NCI-H69 (cell line): Measurements from ENCODE around the gene PTDSS2.
"Not testable (repeated sequence)": the region's sequence is repeated elsewhere in the genome, so short reads cannot be mapped to it uniquely, and the experiment has no call there.

Experiments used
- DNase-seq: peaks from one replicate; lab custom pipeline; 2025; lab: John Stamatoyannopoulos, UW

Gene PTDSS2

DNA sequence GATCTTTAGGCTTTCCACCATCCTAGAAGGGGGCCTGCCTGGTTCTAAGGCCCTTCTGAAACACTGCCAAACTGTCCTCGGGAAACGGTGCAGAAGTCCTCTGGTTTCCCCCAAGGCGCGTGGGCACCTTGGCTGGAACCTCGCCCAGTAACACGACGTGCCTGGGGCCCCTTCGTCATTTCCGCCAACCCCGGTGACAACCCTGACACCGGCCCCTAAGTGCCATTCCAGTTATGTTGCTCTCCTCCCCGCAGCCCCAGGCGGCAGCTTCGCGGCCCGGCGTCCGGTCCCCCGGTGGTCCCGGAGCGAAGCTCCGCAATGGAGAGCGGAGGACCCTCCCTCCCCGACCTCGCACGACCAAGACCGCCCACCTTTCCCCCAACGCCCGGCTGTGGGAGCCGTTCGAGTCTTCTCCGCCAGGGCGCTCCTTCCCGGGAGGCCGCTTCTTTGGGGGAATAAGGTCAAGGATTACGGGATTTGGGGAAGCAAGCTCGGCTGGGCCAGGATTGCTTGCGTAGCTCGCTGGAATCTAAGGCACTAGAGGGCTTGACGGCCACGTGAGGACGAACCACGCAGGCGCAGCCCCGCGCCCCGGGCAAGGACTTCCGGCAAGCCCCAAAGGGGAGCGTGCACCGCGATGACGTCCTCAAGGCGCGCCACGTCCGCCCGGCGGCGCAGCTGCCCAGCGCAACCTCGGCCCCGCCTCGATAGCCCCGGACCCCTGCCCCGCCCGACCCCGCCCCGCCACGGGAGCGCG lies 56.3 kb downstream of the PTDSS2 start:
- peak; percentile 99 for DNase-seq

DNA sequence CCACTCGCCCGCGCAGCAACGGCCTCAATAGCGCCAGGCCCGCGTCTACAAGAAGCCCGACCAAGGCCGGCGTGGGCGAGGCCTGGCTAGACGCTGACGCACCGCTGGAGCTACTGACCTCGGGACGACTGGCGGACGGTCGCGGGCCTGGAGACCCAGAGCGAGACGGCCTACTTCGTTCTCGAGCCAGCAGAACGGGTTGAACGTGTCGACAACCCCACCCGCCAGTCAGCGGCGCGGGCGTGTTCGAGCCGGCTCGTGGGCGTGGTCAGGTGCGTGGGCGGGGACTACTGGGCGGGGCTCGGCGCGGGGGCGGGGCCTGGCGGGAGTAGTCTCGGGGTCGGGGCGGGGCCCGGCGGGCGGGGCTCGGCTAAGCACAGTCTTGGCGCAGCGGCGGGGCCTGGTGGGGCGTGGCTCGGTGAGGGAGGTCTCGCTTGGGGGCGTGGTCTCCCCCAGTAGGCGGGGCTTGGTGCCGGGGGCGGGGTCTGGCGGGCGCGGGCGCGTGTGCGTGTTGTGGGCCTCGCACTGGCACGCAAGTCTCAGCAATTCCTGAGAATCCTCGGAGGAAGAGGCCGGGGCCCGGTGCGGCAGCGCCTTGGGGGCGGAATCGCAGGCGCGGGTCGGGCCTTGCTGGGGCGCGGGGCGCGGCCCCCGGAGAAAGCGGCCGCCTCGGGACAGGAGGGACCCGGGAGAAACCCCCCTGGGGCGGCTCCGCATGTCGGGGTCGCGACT lies 57.1 kb downstream of the PTDSS2 start, which contains the start of gene RNH1:
Gene RNH1 (minus strand): TSS at position 248 of the 732 bp plus-strand sequence. CDS start 5,080 bp downstream, outside the sequence.
- peak; percentile 97 for DNase-seq

DNA sequence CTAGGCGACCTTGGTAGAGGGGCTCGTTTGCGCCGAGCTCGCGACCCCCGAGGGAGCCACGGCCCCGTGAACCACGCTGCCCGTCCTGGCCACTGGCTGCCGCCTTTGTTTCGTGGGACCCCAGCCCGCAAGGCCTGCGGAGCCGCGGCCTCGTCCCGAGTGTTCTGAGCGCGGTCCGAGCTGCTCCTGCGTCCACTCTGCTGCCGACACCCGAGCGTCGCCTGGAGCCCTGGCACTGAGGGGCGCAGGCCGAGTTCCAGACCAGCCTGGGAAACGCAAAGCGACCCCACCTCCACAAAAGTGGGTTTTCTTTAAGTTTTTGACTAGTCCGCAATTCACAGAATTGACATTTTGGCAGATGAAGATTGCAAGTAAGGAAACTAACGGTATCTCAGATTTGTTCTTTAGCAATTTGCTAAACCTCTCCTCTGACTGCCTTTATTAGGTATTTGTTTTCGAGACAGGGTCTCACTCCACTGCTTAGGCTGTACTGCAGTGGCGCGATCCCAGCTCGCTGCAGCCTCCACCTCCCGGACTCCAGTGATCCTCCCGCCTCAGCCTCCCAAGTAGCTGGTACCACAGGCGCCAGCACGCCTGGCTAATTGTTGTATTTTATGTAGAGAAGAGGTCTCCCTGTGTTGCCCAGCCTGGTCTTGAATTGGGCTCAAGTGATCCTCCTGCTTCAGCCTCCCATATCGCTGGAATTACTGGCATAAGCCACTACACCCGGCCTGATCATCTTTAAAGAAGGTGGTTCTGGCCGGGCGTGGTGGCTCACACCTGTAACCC lies 57.8 kb downstream of the PTDSS2 start:
- no peak for DNase-seq

DNA sequence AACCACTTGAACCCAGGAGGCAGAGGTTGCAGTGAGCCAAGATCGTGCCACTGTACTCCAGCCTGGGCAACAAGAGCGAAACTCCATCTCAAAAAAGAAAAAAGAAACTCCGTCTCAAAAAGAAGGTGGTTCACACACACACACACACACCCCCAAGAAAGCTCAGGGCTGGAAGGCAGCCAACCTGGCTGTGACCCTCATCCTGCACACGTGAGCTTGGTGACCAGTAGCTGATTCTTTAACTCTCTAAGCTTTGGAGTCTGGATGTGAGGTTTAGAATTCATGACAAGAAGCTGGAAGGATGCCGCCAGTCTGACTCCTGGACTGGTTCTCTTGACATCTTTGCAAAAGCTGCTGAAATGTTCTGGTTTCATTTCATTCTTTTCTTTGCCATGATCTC lies 58.9 kb downstream of the PTDSS2 start:
- DNase-seq = no peak

DNA sequence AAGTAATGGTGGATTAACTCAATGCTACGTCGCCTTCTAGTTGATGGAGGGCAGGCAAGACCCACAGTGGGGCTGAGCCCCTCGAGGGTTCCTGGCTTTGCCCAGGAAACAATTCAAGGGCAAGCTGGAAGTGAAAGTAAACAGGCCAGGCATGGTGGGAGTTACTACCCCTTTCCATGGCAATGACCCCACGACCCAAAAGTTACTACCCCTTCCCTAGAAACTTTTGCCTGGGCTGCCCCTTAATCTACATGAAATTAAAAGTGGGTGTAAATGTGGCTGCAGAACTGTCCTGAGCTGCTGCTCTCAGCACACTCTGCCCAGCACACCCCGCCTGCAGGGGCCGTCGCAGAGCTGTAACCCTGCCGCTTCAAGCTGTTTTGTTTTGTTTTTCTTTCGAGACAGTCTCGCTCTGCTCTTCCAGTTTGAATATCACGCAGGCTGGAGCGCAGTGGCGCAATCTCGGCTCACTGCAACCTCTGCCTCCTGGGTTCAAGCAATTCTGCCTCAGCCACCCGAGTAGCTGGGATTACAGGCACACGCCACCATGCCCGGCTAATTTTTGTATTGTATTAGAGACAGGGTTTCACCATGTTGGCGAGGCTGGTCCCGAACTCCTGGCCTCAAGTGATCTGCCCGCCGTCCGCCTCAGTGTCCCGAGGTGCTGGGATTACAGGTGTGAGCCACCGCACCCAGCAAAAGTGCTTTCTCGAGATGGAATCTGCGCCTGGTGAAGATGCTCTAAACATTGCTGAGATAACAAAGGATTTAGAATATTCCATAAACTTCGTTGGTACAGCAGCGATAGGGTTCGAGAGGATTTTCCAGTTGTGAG lies 62.9 kb downstream of the PTDSS2 start:
- DNase-seq = no peak

DNA sequence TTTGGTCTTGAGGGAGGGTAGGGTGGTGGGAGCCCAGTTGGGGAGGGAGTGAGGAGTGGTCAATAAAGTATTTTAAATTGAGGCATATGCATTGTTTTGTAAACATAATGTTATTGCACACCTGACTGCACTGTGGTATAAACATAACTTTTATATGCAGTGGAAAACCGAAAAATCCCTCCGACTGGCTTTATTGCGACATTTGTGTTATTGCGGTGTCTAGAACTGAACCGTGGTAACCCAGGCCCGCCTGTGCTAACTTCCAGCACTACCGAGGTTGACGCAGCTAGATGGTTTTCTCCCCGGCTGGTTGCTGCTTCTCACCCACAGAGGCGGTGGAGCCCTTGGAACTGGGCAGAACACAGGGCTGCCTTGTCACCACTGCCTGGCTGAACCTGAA lies 64.5 kb downstream of the PTDSS2 start:
- no peak for DNase-seq

DNA sequence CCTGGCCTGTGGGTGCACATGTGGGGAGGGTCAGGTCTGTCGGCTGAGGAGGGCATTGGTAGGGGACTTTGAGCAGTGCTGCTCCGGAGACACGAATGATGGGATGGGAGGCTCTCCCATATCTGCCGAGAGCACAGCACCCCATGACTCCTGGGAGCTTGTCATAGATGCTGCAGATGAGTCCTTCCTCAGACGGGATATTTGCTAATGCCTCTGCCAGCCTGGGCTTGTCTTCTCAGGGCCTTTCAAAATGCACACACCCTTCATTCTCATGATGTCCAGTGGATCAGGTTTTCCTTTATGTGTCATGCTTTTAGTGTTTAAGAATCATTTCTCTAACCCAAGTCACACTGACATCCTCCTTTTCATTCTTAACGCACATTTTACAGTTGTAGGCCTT lies 65.1 kb downstream of the PTDSS2 start:
- no peak for DNase-seq

DNA sequence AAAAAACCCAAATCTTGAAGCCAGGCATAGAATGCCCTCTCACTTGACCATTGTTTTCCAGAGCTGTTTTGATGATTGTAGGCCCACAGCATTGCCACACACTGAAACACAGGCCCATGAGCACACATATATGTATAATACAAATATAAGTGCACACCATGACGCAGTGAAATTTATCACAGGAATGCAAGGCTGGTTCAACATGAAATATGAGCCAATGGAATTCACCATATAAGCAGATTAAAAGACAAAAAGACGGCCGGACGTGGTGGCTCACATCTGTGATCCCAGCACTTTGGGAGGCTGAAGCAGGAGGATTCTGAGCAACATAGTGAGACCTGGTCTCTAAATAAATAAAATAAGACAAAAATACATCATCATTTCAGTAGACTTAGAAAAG lies 66.3 kb downstream of the PTDSS2 start:
- DNase-seq = no peak

DNA sequence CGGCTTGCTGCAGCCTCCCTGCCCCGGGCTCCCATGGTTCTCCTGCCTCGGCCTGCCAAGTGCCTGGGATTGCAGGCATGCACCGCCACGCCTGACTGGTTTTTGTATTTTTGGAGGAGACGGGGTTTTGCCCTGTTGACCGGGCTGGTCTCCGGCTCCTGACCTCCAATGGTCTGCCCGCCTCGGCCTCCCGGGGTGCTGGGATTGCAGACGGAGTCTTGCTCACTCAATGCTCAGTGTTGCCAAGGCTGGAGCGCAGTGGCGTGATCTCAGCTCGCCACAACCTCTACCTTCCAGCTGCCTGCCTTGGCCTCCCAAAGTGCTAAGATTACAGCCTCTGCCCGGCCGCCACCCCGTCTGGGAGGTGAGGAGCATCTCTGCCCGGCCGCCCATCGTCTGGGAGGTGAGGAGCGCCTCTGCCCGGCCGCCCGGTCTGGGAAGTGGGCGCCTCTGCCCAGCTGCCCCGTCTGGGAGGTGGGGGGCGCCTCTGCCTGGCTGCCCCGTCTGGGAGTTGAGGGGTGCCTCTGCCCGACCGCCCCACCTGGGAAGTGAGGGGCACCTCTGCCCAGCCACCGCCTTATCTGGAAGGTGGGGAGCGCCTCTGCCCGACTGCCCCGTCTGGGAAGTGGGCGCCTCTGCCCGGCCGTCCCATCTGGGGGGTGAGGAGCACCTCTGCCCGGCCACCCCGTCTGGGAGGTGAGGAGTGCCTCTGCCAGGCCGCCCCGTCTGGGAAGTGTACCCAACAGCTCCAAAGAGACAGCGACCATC lies 67.0 kb downstream of the PTDSS2 start:
- not testable (repeated sequence) for DNase-seq

DNA sequence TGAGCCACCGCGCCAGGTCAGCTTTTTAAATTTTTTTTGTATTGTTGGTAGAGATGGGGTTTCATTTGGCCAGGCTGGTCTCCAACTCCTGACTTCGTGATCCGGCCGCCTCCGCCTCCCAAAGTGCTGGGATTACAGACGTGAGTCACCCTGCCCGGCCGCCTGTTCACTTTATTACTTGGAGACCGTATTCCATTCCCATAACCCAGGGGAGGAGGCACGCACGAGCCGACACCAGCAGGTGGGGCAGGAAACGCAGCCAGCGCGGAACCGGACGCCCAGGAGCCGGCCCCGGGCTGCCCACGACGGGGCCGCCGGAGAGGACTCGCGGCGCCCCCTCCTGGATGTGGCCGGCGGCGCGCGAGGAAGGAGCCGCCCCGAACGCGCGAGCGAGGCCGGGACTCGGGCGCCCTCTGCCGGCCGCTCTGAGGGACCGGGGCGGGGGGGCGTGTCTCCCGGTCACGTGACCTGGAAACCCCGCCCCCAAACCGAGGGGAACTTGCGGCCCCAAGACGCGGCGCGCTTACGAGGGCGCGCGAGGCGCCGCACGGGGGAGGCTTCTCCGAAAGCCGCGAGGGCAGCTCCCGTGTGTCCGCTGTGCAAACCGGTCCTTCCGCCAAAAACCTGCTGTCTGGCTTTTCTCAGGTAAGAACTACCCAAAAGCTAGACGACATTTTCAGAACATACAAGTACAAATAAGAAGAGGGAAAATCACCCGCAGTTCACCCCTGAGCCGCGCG lies 68.6 kb downstream of the PTDSS2 start:
- peak; percentile 68 for DNase-seq

DNA sequence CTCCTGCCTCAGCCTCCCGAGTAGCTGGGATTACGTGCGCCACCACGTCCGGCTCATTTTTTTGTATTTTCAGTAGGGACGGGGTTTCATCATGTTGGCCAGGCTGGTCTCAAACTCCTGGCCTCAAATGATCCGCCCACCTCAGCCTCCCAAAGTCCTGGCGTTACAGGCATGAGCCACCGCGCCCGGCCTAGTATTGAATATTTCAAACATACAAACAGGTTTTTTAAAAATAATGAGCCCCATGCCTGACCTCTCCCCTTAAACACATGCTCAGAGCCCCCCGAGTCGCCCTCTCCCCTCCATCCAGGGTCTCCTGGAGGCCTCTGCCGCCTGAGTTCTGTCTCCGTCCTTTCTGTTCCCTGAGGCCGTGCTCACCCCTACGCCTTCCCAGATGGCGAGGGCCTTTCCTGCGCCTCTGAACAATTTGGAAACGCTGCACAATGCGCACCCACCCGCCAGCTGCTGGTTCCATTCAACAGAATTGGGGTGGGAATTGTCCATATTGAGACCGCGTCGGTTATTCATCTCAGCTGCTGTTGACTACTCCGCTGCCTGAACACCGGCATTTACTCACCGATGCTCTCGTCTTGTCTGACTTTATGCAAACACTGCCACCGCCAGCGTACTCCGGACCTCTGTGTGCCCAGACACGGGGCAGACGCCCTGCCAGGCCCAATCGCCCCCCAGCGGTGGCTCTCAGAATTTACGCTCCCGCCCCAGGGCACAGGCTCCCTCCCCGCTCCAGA lies 70.5 kb downstream of the PTDSS2 start:
- DNase-seq = peak; percentile 58

DNA sequence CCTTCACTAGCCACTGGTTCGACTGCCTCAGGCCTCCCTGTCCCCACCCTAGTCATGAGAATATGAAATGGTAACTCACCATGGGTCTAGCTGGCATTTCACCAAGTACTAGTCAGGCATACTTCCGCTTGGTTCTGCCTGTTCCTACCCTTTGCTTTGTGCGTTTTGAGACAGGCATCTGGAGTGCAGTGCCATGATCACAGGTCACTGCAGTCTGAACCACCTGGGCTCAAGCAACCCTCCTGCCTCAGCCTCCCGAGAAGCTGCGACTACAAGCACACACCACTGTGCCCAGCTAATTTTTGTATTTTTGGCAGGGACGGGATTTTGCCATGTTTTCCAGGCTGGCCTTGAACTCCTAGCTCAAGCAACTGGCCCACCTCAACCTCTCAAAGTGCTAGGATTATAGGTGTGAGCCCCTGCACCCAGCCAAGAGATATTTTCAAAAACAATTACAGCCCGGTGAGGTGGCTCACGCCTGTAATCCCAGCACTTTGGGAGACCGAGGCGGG lies 71.2 kb downstream of the PTDSS2 start:
- no peak for DNase-seq

DNA sequence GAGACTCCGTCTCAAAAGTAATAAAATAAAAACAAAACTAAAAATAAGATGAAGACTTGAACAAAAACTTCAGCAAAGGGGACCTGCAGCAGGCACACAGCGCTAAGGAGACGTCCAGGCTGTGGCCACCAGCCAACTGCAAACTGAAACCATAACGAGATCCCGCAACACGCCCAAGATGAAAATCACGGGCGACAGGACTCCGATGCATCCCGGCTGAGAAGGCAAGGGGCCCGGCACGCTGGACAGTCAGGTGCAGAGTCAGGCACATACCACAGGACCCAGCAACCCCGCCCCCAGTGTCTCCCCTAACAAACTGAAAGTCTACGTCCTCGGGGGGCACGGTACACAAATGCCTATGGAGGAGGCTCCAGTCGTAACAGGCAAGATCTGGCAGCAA lies 76.1 kb downstream of the PTDSS2 start:
- DNase-seq = no peak

DNA sequence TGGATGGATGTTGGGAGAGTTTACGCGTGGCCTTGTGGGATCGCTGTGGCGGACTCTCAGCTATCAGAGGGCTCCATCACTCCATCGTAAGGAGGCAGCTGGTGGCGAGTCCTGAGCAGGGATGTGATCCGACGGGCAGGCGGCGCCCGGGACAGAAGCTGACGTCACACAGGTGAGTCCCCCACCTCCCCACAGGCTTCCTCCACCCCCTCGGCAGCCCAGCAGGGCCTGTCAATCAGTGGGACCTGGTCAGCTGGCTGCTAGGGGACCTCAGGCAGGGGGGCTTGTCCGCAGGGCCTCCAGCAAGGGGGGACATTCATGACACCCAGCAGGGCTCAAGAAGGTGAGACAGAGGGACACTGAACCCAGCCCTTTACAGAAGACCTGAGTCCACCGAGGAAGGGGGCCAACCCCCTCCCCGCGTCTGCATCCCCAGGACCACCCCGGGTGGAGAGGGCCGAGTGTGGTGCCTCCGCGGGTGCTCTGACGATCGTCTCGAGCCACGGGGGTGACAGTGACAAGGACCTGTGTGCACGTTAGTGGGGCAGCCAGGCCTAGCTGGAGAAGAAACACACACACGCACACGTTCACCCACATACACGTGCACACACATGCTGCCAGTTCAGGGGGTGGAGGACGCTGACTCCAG lies 78.2 kb downstream of the PTDSS2 start:
- DNase-seq = no peak

DNA sequence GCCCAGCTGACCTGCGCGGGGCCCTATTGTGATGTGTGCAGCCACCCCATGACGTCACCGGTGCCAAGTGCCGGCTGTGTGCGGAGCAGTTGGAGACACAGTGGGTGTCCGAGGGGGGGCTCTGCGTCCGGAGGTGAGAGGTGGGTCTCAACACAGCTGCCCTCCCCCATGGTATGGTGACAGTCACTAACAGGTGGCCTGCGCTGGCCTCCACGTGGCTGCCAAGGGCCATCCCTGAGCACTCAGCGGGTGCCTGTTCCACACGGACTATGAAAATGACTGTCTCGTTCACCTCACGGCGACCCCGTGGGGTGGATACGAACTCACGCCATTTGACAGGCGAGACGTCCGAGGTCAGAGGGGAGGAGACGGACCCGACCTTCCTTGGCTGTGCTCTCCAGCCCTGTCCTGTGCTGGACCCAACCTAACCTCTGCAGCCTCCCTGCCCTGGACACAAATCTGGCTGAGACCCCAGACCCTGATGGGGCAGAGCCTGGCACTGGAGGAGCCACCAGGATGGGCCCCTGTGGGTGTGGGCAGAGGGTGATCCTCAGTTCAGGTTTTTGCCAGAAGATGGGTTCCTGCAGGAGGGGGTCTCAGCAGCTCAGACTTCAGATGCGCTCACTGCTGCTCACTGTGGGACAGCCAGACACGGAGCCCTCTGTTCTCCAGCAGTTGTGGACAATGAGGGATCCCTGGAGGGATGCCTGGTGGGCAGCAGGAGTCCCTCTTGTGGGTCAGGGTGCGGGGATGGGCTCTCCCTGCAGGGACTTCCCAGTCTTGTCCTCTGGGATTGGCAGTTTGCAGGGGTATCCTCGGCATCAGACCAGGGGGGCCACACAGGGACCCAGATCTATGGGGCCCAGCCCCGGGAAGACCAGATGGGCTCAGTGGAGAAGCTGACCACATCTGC lies 79.0 kb downstream of the PTDSS2 start:
- DNase-seq = peak; percentile 72

DNA sequence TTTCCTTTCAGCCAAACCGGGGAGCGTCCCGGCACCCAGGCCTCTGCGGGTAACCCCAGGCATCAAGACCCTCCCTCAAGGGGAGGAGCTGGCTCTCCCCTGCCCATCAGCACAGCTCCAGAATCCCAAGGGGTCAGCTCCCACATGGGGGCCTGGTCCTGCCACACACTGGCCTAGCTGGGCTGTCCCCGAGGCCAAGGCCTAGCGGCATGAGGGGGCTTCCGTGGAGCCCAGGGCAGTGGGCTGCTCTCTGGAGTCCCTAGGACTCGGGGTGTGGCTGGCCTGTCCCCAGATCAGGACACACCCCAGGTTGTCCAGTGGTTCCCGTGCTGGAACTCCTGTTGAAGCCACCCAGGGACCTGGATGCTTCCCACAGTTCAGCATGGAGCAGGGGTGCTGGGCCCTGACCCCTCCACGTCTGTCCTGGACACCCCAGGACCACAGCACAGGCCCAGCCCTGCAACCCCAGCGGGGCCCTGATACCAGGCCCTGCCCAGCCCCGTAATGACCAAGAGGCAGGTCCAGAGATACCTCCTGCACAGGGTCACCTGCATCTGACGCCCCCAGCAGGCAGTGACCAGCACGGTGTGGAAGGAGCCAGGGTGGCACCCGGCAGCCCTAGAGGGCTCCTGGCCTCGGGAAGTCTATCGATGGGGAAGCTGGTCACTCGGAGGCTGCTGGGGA lies 79.8 kb downstream of the PTDSS2 start:
- no peak for DNase-seq
